ENCODE measurements around the gene RANBP1.

RANBP1 gene

DNA sequence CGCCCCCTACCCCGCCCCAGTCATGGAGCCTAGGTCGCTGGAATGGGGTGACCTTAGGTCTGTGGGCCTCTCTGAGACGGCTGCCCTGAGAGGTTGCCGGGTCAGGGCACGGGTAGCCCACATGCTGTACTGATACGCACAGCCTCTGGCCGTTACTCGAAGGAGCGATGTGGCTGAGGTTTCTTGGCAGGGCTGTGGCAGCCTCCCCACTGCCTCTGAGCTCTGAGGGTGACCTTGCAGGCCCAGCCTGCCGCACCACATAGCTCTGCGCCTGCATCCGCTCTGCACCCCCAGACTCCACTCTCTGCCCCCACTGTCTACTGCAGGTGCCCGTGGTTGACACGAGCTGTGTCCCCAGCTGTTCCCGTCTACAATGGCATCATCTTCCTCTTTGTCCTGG is 23.0 kb downstream of the RANBP1 start:
- no peak for DNase-seq

DNA sequence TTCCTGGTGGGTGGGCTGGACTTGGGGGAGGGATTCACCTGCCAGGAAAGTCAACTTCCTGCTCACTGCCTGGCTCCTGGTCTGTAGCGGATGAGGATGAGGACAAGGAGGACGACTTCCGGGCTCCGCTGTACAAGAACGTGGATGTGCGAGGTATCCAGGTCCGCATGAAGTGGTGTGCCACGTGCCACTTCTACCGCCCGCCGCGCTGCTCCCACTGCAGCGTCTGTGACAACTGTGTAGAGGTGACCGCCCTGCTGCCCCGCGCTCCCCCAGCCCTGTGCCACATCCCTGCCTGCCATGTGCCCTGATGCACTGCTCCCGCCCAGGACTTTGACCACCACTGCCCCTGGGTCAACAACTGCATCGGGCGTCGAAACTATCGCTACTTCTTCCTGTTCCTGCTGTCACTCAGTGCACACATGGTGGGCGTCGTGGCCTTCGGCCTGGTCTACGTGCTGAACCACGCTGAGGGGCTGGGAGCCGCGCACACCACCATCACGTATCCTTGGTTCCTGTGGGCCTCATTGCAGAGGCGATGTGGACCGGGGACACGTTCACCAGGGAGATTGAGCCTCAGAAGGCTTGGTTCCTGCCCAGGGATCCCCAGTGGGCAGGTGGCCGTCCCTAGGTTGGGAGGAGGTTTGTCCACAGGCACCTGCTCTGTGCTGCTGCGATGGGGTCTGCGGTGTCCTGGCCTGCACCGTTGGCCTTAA is 23.6 kb downstream of the RANBP1 start:
- DNase-seq: no peak

DNA sequence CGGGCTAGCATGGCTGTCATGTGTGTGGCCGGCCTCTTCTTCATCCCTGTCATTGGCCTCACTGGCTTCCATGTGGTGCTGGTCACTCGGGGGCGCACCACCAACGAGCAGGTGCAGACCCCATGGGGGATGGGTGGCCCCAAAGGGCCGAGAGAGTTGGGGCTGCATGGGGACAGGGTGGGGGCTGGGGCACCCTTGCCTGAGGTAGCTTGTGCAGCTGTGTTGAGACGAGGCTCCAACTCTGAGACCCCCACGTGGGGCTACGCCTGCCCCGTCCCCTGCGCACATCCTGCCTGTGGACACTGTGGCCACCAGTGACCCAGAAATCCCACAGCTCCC is 24.2 kb downstream of the RANBP1 start:
- no peak for DNase-seq

DNA sequence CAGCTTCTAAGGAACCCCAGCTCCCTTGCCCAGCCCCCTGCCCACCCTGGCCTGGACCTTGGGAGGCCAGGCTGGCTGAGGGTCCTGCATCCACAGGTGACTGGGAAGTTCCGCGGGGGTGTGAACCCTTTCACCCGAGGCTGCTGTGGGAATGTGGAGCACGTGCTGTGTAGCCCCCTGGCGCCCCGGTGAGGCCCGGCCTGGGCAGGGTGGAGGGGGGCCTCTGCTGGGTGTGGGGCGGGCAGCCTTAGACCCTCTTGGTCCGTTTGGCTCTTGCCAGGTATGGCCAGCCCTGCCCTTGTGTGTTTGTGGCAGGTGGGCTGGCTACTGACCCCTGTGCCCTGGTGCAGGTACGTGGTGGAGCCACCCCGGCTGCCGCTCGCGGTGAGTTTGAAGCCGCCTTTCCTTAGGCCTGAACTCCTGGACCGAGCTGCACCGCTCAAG is 24.6 kb downstream of the RANBP1 start:
- no peak for DNase-seq

DNA sequence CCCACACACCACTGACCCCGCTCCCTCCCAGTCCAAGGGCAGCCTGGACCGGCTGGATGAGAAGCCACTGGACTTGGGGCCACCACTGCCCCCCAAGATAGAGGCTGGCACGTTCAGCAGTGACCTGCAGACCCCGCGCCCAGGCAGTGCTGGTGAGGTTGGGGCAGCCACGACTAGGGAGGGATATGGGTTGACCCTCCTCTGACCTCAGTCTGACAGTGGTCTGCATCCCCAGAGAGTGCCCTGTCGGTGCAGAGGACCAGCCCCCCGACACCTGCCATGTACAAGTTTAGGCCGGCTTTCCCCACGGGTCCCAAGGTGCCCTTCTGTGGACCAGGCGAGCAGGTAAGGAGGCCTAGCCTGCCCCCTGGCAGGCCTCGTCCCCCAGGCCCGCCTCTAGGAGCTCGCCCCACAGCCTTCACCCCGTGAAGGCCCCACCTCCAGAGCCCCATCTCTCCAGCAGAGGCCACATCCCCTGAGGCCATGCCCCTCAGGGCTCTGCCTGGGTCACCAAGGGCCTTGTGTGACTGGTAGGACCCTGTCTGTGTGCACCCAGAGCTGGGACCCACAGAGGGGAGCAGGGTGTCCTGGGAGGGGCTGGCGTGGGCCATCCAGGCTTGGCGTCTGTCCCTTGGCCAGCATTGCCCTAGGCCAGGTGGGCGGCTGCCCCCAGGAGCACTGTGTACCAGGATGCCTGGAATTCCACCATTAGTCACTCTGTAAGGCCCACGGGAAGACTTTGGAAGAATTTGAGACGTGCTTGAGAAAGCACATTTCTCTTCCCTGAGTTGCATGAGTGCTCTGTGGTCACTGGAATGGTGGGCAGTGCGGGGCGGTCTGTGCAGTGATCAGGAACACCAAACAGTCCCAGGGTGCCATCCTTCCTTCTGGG is 25.5 kb downstream of the RANBP1 start:
- DNase-seq: no peak

DNA sequence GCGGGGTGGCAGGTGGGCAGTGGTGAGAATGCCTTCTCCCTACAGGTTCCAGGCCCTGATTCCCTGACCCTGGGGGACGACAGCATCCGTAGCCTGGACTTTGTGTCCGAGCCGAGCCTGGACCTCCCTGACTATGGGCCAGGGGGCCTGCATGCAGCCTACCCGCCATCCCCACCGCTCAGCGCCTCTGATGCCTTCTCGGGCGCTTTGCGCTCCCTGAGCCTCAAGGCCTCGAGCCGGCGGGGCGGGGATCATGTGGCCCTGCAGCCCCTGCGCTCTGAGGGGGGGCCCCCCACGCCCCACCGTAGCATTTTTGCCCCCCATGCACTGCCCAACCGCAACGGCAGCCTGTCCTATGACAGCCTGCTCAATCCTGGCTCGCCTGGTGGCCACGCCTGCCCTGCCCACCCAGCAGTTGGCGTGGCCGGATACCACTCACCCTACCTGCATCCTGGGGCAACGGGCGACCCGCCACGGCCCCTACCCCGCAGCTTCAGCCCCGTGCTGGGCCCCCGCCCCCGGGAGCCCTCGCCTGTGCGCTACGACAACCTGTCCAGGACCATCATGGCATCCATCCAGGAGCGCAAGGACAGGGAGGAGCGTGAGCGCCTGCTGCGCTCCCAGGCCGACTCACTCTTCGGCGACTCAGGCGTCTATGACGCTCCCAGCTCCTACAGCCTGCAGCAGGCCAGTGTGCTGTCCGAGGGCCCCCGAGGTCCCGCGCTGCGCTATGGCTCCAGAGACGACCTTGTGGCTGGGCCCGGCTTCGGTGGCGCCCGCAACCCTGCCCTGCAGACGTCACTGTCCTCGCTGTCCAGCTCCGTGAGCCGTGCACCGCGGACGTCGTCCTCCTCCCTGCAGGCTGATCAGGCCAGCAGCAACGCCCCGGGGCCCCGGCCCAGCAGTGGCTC is 27.1 kb downstream of the RANBP1 start:
- no peak for DNase-seq

DNA sequence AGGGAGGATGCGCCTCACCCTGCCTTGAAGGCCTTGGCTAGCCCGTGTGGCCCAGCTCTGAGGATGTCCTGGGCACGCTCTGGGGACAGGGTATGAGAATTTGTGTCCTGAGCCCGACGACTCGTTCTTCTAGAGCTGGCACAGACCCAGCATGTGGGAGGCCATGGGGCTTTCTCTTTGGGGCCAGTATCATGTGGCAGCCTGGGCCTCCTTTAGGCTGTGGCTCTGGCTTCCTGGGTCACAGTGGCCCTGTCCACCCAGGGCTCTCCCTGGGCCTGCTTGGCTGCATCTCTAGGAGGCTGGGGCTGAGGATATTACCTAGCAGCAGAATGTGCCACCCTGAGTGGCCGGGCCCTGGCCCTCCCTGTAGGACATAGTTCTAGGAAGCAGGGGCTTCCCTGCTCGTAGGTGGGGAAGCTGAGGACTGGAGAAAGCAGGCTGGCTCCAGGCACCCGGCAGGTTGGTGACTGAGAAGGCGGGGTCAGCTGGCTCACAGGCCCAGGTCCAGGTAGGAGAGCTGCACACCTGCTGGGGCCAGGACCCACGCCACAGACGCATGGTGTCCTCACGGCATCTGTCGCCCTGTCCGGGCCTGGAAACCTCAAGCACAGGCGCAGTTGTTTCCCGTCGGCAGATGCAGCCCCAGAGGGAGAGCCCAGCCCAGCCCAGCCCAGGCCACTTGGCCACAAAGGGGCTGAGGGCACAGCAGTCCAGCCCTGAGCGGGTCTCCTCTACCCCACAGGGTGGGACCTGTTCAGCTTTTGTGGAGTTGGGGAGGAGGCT is 28.2 kb downstream of the RANBP1 start:
- DNase-seq: no peak

DNA sequence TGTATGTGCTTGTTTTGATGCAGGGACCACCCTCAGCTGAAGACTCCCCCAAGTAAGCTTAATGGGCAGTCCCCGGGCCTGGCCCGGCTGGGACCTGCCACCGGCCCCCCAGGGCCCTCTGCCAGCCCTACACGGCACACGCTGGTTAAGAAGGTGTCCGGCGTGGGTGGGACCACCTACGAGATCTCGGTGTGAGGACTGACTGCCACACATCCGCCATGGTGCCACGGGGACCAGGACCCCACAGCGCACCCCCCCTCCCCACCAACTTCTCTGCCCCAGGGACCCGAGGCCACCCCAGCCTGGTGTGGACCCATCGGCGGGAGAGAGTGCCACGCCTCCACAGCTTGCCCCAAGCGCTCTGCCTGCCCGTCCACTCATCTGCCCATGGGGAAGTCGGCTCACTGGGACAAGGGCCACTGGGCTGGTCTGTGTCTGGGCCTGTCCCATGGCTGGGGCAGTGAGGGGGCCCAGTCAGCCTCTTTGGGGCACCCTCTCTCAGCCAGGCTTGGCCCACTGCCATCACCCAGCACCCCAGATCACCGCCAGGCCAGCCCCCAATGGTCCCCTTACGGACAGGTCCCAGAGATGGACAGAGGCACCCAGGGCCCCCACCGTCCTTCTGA is 29.4 kb downstream of the RANBP1 start:
- no peak for DNase-seq

DNA sequence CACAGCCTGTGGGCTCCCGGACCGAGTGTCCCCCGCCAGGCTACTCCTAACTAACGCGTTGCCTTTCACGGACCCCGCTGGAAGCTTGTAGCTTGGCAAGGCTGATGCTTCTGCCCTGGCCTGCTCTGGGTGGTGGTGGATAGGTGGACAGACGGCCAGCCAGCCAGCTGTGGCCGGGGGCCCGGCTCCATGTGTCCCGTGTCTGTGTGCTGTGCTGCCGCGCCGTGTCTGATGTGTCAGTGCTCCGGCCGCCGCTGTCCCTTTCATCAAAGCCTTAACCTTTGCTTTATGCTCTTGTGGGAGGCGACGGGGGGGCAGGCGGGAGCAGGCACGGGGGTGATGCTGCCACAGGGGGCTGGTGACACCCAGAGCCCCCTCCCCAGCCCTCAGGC is 29.9 kb downstream of the RANBP1 start:
- DNase-seq: no peak

DNA sequence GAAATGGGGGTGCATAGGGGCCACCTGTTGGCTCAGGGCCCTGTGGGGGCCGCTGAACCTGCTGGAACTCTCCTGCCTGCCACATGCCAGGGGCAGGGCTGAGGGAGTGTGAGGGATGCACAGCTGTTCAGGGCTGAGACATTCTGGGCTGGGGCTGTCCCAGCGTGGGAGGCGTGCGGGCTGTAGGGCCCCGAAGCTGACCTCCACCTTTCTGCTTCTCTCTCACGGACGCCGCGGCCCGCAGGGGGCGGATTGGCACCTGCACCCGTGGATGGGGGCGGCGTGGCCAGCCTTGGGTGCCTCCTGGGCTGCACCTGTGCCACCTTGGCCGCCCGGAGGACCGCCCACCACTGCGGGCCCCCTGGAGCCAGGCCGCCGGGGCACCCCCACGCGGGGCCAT is 30.9 kb downstream of the RANBP1 start:
- DNase-seq: no peak

DNA sequence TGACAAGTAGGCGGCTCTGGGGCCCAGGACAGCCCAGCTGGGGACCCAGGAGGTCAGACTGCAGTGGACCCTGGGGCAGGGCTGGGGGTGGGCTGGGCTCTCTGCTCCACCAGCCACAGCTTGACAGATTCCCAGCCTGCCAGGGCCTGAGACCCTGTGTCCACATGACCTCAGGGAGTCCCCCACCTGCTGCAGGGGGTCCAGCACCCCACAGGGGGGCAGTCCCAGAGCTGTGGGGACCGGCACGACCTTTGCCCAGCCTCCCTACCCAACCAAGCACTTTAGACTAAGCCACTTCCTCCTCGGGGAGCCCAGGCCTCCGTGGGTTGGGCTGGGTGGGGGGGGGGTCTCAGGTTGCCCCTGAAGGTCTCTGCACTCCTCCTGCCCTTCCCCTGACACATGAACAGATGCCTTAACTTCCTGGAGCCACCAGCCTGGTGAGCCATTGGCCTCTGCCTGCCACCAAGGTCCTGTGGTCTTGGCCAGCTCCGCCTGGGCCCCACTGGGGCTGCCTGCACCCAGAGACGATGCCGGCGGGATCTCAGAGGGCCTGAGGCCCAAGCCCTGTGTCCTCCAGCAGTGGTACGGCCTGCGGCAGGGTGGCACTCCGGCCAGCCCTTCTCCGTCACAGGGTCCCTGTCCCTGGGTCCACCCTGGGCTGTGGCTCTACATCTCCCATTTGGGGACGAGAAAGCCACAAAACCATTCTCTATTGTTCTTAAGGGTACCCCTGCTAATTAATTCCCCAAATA is 31.5 kb downstream of the RANBP1 start:
- DNase-seq: no peak

DNA sequence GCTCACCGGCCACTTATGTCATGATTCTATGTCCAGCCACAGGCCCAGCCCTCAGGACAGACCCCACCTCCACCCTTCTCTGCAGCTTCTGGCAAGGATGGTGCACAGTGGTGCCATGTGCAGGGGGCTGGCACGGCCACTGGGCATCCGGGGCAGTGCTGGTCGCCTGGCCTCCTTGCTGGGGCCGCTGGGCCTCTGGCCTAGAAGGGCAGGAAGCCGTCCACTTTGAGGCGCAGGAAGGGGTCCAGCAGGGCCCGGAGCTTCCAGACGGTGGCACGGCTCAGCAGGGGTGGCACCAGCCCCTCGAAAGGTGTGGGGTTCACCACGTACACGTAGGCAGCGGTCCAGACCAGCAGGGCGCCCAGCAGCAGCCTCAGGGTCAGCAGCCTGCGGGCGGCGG is 32.5 kb downstream of the RANBP1 start:
- no peak for DNase-seq

DNA sequence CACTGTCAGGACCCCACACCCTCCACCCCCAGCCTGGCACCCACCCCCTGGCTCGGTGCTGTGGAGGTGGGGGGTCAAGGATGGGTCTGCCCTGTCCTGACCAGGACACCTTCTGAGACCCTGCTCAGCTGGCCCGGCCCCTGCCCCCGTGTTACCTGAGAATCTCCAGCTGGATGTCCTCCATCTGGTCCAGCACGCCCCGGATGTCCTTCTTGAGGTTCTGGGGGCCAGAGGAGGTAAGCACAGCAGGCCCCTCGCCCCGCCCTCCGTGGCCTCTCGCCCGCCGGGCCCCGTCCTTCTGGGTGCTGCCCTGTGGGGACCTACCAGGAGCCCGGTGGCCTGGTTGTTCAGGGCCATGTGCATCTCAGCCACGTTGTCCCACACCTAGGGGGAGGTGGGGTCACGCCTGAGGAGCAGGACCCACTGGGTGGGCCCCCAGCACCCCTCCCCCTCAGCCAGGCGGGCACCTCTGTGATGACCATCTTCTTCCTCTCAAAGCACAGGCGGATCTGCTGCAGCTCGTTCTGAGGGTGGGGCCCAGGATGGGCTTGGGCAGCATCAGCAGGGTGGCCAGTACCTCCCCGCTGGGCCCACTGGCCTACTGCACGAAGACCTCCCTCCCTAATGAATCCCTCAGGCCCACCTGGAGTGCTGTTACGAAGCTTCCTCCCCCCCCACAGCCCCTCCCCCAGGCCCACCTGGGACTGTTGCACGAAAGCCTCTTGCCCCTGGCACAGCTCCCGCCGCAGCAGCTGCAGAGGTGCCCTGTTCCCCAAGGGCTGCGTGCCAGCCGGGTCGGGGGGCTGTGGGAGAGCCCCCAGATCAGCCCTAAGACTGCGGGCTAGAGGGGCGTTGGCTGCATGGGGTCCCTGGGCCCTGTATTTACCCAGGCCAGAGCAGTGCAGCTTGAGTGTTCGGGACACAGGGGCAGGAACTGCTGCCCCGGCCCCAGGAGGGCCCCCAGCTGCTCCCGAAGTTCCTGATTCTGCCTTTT is 33.6 kb downstream of the RANBP1 start:
- no peak for DNase-seq

DNA sequence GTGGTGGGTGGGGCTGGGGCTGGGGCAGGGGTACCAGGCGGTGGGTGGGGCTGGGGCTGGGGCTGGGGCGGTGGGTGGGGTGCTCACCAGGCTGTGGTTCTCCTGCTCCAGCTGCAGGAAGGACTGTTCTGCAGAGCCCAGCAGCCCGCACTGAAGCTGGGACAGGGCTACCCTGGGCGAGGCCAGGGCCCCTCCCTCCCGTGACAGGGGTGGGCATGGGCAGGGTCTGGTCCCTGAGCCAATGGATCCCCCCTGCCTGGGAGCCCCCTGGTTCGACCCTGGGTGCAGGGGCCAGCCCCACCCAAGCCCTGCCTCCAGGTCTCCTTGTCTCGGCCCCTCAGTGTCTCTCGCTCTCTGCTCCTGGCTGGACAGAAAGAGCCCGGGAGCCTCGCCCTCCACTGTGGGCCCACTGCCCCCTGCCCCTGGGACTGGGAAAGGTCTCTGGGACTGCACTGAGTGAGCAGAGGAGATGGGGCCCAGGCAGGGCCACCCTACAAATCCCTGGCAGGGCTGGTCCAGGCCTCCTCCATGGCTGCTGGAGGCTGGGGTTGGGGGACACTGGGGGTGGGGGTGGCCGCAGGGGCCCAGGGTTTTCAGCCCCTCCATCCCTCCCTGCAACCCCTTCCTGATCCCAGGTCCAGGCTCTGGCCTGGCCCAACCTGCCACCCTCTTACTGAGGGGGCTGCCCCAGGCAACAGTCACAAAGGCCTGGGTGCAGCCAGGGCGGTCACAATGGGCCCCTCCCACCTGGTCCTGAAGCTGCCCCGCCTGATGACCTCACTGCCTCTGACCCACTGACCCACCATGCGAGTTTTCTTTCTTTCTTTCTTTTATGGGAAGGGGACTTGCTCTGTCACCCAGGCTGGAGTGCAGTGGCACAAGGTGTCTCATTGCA is 34.7 kb downstream of the RANBP1 start, which contains the start of gene CCDC188:
Gene CCDC188, minus strand, starts transcription at position 675 of the 895 bp plus-strand sequence. Its CDS starts 69 bp downstream, at position 606.
- no peak for DNase-seq

DNA sequence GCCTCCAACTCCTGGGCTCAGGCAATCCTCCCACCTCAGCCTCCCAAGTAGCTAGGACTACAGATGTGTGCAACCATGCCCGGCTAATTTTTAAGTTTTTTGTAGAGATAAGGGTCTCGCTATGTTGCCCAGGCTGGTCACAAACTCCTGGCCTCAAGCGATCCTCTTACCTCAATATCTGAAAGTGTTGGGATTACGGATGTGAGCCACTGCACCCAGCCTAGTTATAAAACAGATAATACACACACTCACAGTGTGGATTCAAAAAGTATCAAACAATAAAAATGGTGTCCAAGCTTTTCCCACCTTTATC is 35.3 kb downstream of the RANBP1 start:
- DNase-seq: no peak

DNA sequence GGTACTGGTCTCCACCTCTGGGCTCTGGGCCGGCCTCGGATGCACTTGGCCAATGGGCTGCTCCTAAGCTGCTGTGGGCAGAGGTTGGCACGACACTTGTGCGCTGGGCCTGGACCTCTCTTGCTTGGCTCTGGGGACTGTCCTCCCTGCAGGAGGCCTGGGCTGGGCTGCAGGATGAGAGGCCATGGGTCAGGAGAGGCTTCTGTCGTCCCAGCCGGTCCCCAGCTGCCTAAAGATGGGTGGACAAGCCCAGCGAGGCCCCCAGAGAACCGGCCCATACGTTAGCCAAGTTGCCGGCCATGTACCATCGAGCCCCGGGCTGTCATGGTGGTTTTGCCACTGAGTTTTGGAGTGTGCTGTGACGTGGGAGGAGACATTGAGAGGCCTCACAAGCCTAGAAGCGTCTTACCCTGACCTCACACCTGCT is 36.6 kb downstream of the RANBP1 start:
- DNase-seq: no peak

DNA sequence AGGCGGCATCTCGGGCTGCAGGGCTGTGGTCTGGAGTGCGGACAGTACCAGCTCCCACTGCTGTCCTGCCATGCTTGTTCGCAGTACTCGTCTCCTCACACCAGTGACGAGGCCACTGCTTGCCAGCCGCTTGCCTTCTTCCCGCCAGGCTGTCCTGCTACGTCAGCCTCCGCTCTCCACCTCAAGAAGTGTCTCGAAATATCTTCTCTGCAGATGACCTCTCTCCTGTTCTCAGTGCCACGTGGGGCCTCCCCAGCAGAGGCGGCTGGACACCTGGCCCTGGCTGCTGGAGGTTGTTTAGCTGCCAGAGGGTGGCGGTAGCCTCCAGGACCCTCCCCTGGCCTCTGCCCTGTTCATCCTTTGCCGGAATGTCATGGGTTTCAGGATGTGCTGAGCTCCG is 38.0 kb downstream of the RANBP1 start:
- no peak for DNase-seq

DNA sequence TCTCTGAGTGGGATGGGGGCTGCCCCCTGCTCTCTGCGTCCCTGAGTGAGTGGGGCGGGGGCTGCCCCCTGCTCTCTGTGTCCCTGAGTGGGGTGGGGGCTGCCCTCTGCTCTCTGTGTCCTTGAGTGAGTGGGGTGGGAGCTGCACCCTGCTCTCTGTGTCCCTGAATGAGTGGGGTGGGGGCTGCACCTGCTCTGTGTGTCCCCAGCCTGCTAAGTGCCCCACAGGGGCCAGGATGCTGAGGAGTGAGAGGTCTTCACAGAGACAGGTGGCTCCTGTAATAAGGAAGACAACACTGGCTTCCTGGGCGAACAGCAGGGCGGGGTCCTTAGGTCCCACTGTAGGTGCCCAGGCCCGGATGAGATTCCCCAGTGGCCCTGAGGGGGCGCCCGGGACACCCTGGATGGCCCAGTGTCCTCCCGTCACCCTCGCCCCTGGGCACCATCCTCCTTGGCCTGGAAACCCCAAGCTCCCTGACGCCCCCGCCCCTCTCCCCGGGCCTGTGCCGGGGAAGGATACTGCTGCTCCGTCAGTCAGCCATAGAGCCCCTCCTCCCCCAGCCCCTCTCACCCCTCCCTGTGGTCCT is 38.8 kb downstream of the RANBP1 start:
- peak; percentile 54 for DNase-seq
